Fibroblast of lung (primary cell): ENCODE measurements around the gene GNPTAB. TPM values are rescaled to one million over a fixed set of nuclear protein-coding genes. Genes with fewer than 3 reads are reported as not detected.

Source experiments
- DNase-seq, 2 donors: peaks; one replicate each; pipeline versions ENCODE4 v3.0.0 to v3.0.0-alpha.2; 2010; ENCODE audit warnings: low read depth in 2 of 2
- H2AFZ ChIP-seq: 2 replicates; pipeline ENCODE4 v1.5.1; 2012; ENCODE audit warnings: low read length, control low read depth, inconsistent platforms
- H3K27ac ChIP-seq: 2 replicates; pipeline ENCODE4 v1.5.1; 2011; ENCODE audit warnings: low read length, control low read depth; ENCODE audit not compliant: insufficient read depth
- H3K27me3 ChIP-seq: 2 replicates; pipeline ENCODE4 v1.5.1; 2011; ENCODE audit warnings: mild to moderate bottlenecking, low read length; ENCODE audit not compliant: control insufficient read depth, insufficient read depth
- H3K36me3 ChIP-seq: 2 replicates; pipeline ENCODE4 v1.5.1; 2011; ENCODE audit warnings: low read length; ENCODE audit not compliant: control insufficient read depth, insufficient read depth
- H3K4me1 ChIP-seq: 2 replicates; pipeline ENCODE4 v1.5.1; 2011; ENCODE audit warnings: low read length; ENCODE audit not compliant: control insufficient read depth, insufficient read depth; ENCODE audit errors: extremely low read depth
- H3K4me2 ChIP-seq: 2 replicates; pipeline ENCODE4 v1.5.1; 2011; ENCODE audit warnings: low read length, control low read depth; ENCODE audit not compliant: insufficient read depth; ENCODE audit errors: extremely low read depth
- H3K4me3 ChIP-seq, 4 experiments: fragments of 200-600 bp in 1 of 4; sonication (generic) in 1 of 4; replicated peaks in 1 of 4; 2 replicates each; pipeline ENCODE4 v1.5.1; 2011 to 2016; ENCODE audit warnings: low read length in 4 of 4, low read depth in 3 of 4, mild to moderate bottlenecking in 3 of 4, control low read depth in 2 of 4, inconsistent platforms in 1 of 4, mixed read lengths in 1 of 4; ENCODE audit not compliant: insufficient read depth in 1 of 4; ENCODE audit errors: control extremely low read depth in 1 of 4
- H3K79me2 ChIP-seq: 2 replicates; pipeline ENCODE4 v1.5.1; 2012; ENCODE audit warnings: mild to moderate bottlenecking, low read length, inconsistent platforms; ENCODE audit not compliant: control insufficient read depth, insufficient read depth
- H3K9ac ChIP-seq: 2 replicates; pipeline ENCODE4 v1.5.1; 2011; ENCODE audit warnings: mild to moderate bottlenecking, low read length, control low read depth; ENCODE audit not compliant: insufficient read depth
- H3K9me3 ChIP-seq: 2 replicates; pipeline ENCODE4 v1.5.1; 2012; ENCODE audit warnings: low read depth, low read length; ENCODE audit not compliant: control insufficient read depth, insufficient read depth
- H4K20me1 ChIP-seq: 2 replicates; pipeline ENCODE4 v1.5.1; 2011; ENCODE audit warnings: low read length; ENCODE audit not compliant: control insufficient read depth, insufficient read depth; ENCODE audit errors: extremely low read depth
- EZH2 ChIP-seq: IDR thresholded peaks from 2 replicates; pipeline ENCODE4 v1.5.1; 2012; ENCODE audit warnings: low read length, control low read depth, mild to moderate bottlenecking; ENCODE audit errors: missing control alignments
- polyA plus RNA-seq, 2 donors: library from polyadenylated mRNA; depleted of rRNA in 1 of 2; stranded (reverse) in 1 of 2; unstranded in 1 of 2; fragments of >200 nt; gene quantifications; 2 replicates each; pipeline ENCODE4 v1.2.1, GENCODE V29; 2011 to 2012; ENCODE audit warnings: missing spikeins in 1 of 2
- total RNA-seq: library from RNA; depleted of rRNA; stranded (reverse); fragments of >200 nt; gene quantifications from 2 replicates; pipeline ENCODE4 v1.2.1, GENCODE V29; 2014
- TF ChIP-seq, protein P1 (sequence below), 2 donors: IDR thresholded peaks in 1 of 2; conservative IDR thresholded peaks in 1 of 2; 1 replicate in 1 of 2; 2 replicates in 1 of 2; pipeline ENCODE4 v1.5.1; 2011 to 2012; ENCODE audit warnings: low read length in 2 of 2, control low read depth in 1 of 2, inconsistent platforms in 1 of 2, low read depth in 1 of 2, mild to moderate bottlenecking in 1 of 2

Gene GNPTAB
- total and polyA plus RNA-seq, 2 donors (not counting 1 experiment from before 2014, with no cell fraction given), result 49.7 to 58.4 TPM

DNA sequence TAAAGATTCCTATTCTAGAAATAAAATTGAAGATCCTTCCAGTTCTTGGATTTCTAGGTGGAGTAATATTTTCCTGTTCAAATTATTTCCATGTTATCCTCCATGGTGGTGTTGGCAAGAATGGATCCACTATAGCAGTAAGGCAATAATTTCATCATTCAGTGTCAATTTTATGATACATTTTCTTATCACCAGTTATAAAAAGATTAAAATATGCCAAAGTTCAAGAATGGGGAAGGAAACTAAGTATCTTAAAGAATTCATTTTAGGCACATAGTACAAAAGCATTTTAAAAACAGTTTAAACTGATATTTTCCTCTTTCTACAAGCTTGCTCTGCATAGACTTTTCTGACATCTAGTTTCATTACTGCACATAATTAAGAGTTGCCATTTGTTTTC is 110.6 kb downstream of the GNPTAB start:
- H3K4me1 ChIP-seq, result no peaks in the 10 kb centered on the region
- no peak overlapping the region for H3K27ac ChIP-seq
- H3K9ac ChIP-seq, result no peak overlapping the region
- no peak overlapping the region for H3K4me2 ChIP-seq
- H2AFZ ChIP-seq, result no peak overlapping the region
- H3K79me2 ChIP-seq, result no peaks in the 10 kb centered on the region
- DNase-seq, result no peak
- no peaks in the 10 kb centered on the region for H4K20me1 ChIP-seq
- no peaks in the 10 kb centered on the region for H3K27me3 ChIP-seq
- no peaks in the 10 kb centered on the region for H3K9me3 ChIP-seq
- H3K4me3 ChIP-seq, result no peak overlapping the region
- no peaks in the 10 kb centered on the region for H3K36me3 ChIP-seq
- TF ChIP-seq EZH2, result no peak
- TF ChIP-seq, protein P1, sequence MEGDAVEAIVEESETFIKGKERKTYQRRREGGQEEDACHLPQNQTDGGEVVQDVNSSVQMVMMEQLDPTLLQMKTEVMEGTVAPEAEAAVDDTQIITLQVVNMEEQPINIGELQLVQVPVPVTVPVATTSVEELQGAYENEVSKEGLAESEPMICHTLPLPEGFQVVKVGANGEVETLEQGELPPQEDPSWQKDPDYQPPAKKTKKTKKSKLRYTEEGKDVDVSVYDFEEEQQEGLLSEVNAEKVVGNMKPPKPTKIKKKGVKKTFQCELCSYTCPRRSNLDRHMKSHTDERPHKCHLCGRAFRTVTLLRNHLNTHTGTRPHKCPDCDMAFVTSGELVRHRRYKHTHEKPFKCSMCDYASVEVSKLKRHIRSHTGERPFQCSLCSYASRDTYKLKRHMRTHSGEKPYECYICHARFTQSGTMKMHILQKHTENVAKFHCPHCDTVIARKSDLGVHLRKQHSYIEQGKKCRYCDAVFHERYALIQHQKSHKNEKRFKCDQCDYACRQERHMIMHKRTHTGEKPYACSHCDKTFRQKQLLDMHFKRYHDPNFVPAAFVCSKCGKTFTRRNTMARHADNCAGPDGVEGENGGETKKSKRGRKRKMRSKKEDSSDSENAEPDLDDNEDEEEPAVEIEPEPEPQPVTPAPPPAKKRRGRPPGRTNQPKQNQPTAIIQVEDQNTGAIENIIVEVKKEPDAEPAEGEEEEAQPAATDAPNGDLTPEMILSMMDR (conservative IDR thresholded peaks at IDR 0.05 in 1 of 2, IDR thresholded peaks at IDR 0.05 in 1 of 2; ENCODE audit: low read depth in 1 of 2, low read length in 2 of 2), result no peak

DNA sequence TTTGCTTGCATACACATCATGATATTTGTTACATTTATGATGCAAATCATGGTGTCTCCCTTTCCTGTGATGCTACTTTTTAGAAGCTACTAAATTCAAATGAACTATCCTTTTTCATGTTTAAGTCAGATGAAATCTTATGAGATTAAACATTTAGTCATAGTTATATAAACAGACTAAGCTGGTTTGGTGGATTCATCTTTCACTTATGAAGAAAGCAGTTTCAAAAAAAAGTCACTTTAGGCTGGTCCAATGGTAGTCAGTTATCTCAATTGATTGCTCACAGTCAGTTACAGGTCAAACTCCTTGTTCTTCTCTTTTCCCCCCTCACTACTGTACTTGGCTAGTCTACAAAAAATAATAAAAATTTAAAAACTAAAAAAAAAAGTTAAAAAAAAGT is 111.2 kb downstream of the GNPTAB start:
- no peak overlapping the region for H3K9ac ChIP-seq
- no peaks in the 10 kb centered on the region for H3K27me3 ChIP-seq
- H3K36me3 ChIP-seq, result no peaks in the 10 kb centered on the region
- no peaks in the 10 kb centered on the region for H3K9me3 ChIP-seq
- no peaks in the 10 kb centered on the region for H3K4me1 ChIP-seq
- H3K79me2 ChIP-seq, result no peaks in the 10 kb centered on the region
- TF ChIP-seq, protein P1 (conservative IDR thresholded peaks at IDR 0.05 in 1 of 2, IDR thresholded peaks at IDR 0.05 in 1 of 2; ENCODE audit: low read depth in 1 of 2, low read length in 2 of 2), result no peak
- no peak overlapping the region for H3K27ac ChIP-seq
- H4K20me1 ChIP-seq, result no peaks in the 10 kb centered on the region
- H3K4me2 ChIP-seq, result no peak overlapping the region
- no peak overlapping the region for H3K4me3 ChIP-seq
- DNase-seq, result peak; percentile 17 to 53
- H2AFZ ChIP-seq, result no peak overlapping the region

DNA sequence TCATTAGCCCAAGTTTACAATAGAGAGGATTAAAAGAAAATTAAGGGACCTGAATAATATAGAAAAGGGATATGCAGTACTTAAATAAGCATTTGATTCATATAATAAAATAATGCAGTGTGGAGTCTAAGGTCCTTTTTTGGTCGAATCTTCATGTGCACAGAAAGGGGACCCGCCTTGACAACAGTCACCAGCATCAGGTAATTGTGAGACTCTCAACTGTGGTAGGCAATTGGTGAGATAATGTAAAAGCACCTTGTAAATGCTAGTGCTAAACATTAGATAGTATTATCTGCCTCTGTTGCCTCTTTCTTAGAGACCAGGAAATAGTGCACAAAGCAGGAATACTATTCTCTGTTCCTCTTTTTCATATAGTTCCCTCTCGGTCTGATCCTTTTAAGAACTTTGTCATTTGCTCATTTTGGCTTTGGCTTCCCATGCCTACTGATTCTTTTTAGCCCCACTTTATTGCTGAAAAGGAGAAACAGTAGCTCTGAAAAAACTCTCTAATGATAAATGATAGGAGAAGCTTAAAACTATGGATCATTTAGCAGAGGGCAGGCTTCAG is 115.8 kb downstream of the GNPTAB start:
- H2AFZ ChIP-seq, result no peak overlapping the region
- H3K79me2 ChIP-seq, result no peaks in the 10 kb centered on the region
- H3K4me3 ChIP-seq, result no peak overlapping the region
- TF ChIP-seq, protein P1 (conservative IDR thresholded peaks at IDR 0.05 in 1 of 2, IDR thresholded peaks at IDR 0.05 in 1 of 2; ENCODE audit: low read depth in 1 of 2, low read length in 2 of 2), result no peak
- TF ChIP-seq EZH2, result no peak
- no peak overlapping the region for H3K9ac ChIP-seq
- H3K27ac ChIP-seq, result no peak overlapping the region
- H3K4me1 ChIP-seq, result no peaks in the 10 kb centered on the region
- H3K27me3 ChIP-seq, result no peaks in the 10 kb centered on the region
- no peaks in the 10 kb centered on the region for H3K36me3 ChIP-seq
- no peaks in the 10 kb centered on the region for H3K9me3 ChIP-seq
- no peaks in the 10 kb centered on the region for H4K20me1 ChIP-seq
- no peak for DNase-seq
- no peak overlapping the region for H3K4me2 ChIP-seq
